ENCODE data around the gene C1QL1. TPM values are rescaled to one million over a fixed set of nuclear protein-coding genes. Genes with fewer than 3 reads are reported as not detected.

The C1QL1 gene
- total and polyA plus RNA-seq, 9 of the 15 experiments (the other 6 are each of a cell fraction or from before 2014, with no cell fraction given): 0.07 to 0.12 (median 0.09) TPM; not detected in 6

- no peak for TF ChIP-seq CHD7 (IDR thresholded peaks at IDR 0.05; ENCODE audit: low read depth, low read length)
- no peak for TF ChIP-seq HNRNPH1 (optimal IDR thresholded peaks at IDR 0.05; ENCODE audit: low read depth, low read length)
- no peak for TF ChIP-seq NFXL1 (CRISPR knock-in tag; IDR thresholded peaks at IDR 0.05)
- no peak for TF ChIP-seq SIN3B (IDR thresholded peaks at IDR 0.05; ENCODE audit: low read depth)
- TF ChIP-seq ZNF609 (CRISPR knock-in tag; IDR thresholded peaks at IDR 0.05; ENCODE audit: borderline replicate concordance): no peak
- no peak for TF ChIP-seq RBM15 (IDR thresholded peaks at IDR 0.05; ENCODE audit: insufficient read depth, low read length)
- no peak for TF ChIP-seq HIVEP1 (CRISPR knock-in tag; IDR thresholded peaks at IDR 0.05)
- no peak for TF ChIP-seq GTF2B (IDR thresholded peaks at IDR 0.05; ENCODE audit: extremely low read depth, insufficient read length)
- TF ChIP-seq ZNF347 (CRISPR knock-in tag; IDR thresholded peaks at IDR 0.05; ENCODE audit: low read depth): no peak
These were observed 2.4 kb downstream of the C1QL1 start (continued) for GRCh38 chr17:44965481-44966234.

All from K562 (cell line).